ENCODE results near the gene RAB42.
A peak's percentile ranks its signal among the peaks of the same experiment; 100 is the strongest.

Gene RAB42

GRCh38 chr1:28644494-28644893 is 52.4 kb downstream of the RAB42 start:
- Mint-ChIP-seq H3K36me3 (ENCODE audit: low read depth) (peaks cover 17% of the 10 kb centered on the region), H3K4me1 (ENCODE audit: low read depth) (peaks cover 49% of the 10 kb centered on the region), H3K4me3 (no peak overlapping the region), H3K9me3 (no peaks in the 10 kb centered on the region), H3K27ac (peak overlapping the region; percentile 96), H3K27me3 (no peaks in the 10 kb centered on the region)
- intact Hi-C loops (cut with micrococcal nuclease), result no loop called here

Data from dendritic cell treated with granulocyte-macrophage colony-stimulating factor and Interleukin-4, amounts not matched to agents 40 ng/mL and 50 ng/mL, for 4 days (primary cell).